Breast epithelium (tissue), 3 donors: ENCODE results near the gene PWWP2A.

ENCODE experiments used
- POLR2A ChIP-seq: fragments of 450-650 bp; IDR thresholded peaks from one replicate; pipeline ENCODE4 v1.6.1; 2016; ENCODE audit warnings: antibody characterized with exemption, mild to moderate bottlenecking, moderate library complexity
- TF ChIP-seq, protein P1 (sequence below), 3 donors: fragments of 450-650 bp; IDR thresholded peaks; one replicate each; pipeline ENCODE4 v1.5.1; 2016 to 2017; ENCODE audit warnings: antibody characterized with exemption in 3 of 3, mild to moderate bottlenecking in 3 of 3, moderate library complexity in 3 of 3

GRCh38 chr5:160071516-160071915, 47.7 kb downstream of the PWWP2A start:
- no peak for TF ChIP-seq POLR2A
- TF ChIP-seq, protein P1, sequence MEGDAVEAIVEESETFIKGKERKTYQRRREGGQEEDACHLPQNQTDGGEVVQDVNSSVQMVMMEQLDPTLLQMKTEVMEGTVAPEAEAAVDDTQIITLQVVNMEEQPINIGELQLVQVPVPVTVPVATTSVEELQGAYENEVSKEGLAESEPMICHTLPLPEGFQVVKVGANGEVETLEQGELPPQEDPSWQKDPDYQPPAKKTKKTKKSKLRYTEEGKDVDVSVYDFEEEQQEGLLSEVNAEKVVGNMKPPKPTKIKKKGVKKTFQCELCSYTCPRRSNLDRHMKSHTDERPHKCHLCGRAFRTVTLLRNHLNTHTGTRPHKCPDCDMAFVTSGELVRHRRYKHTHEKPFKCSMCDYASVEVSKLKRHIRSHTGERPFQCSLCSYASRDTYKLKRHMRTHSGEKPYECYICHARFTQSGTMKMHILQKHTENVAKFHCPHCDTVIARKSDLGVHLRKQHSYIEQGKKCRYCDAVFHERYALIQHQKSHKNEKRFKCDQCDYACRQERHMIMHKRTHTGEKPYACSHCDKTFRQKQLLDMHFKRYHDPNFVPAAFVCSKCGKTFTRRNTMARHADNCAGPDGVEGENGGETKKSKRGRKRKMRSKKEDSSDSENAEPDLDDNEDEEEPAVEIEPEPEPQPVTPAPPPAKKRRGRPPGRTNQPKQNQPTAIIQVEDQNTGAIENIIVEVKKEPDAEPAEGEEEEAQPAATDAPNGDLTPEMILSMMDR (IDR thresholded peaks at IDR 0.05), result no peak
